ENCODE data around the gene TOMM34.

DNA sequence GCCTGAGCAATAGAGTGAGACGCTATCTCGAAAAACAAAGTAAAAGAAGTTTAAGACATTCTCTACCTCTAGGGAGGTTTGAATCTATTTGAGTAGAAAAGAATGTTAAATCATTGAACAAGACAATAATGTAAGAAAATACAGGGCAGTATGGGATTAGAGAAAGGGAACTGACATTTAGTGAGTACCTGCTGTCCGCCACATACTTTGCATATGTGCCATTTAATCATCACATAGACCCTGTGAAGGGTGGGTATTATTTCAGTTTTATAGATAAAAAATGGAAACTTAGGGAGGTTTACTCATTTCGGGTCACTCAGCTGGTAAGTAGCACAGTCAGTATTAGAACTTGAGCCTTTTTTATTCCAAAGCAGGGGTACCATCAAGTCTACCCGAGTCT is 37.5 kb upstream of the TOMM34 start:
- TF ChIP-seq, protein P1, sequence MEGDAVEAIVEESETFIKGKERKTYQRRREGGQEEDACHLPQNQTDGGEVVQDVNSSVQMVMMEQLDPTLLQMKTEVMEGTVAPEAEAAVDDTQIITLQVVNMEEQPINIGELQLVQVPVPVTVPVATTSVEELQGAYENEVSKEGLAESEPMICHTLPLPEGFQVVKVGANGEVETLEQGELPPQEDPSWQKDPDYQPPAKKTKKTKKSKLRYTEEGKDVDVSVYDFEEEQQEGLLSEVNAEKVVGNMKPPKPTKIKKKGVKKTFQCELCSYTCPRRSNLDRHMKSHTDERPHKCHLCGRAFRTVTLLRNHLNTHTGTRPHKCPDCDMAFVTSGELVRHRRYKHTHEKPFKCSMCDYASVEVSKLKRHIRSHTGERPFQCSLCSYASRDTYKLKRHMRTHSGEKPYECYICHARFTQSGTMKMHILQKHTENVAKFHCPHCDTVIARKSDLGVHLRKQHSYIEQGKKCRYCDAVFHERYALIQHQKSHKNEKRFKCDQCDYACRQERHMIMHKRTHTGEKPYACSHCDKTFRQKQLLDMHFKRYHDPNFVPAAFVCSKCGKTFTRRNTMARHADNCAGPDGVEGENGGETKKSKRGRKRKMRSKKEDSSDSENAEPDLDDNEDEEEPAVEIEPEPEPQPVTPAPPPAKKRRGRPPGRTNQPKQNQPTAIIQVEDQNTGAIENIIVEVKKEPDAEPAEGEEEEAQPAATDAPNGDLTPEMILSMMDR (IDR thresholded peaks at IDR 0.05): no peak
- no peak for TF ChIP-seq EZH2 (IDR thresholded peaks at IDR 0.05)
- no peak for TF ChIP-seq EZH2phosphoT487 (IDR thresholded peaks at IDR 0.05)
